Measurements from ENCODE around the gene GABRG3.

The GABRG3 gene

DNA sequence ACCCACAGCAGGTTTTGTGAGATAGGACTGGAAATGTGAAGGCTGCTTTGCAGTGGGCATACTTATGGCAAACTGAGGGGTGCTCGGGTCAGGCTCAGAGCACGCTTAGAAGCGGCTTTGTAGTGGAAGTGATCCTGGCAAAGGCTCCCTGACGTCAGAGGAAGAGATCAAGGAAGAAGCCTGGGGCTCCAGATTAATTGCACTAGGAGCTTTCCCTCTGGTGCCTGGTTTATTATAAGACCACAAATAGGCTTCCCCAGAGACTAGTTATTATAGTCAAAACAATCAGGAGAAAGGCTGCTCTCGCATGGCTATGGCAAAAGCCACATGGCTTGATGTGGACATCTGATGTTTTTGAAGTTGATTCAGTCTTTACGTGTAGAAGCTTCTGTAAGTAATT, 515.1 kb downstream of the GABRG3 start (continued):
- TF ChIP-seq, protein P1, sequence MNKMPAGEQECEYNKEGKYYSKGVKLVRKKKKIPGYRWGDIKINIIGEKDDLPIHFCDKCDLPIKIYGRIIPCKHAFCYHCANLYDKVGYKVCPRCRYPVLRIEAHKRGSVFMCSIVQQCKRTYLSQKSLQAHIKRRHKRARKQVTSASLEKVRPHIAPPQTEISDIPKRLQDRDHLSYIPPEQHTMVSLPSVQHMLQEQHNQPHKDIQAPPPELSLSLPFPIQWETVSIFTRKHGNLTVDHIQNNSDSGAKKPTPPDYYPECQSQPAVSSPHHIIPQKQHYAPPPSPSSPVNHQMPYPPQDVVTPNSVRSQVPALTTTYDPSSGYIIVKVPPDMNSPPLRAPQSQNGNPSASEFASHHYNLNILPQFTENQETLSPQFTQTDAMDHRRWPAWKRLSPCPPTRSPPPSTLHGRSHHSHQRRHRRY (tag by site-specific recombination; IDR thresholded peaks at IDR 0.05) = no peak
- TF ChIP-seq ZNF394 (tag by site-specific recombination; IDR thresholded peaks at IDR 0.05; ENCODE audit: borderline replicate concordance) = no peak
- TF ChIP-seq, protein P2, sequence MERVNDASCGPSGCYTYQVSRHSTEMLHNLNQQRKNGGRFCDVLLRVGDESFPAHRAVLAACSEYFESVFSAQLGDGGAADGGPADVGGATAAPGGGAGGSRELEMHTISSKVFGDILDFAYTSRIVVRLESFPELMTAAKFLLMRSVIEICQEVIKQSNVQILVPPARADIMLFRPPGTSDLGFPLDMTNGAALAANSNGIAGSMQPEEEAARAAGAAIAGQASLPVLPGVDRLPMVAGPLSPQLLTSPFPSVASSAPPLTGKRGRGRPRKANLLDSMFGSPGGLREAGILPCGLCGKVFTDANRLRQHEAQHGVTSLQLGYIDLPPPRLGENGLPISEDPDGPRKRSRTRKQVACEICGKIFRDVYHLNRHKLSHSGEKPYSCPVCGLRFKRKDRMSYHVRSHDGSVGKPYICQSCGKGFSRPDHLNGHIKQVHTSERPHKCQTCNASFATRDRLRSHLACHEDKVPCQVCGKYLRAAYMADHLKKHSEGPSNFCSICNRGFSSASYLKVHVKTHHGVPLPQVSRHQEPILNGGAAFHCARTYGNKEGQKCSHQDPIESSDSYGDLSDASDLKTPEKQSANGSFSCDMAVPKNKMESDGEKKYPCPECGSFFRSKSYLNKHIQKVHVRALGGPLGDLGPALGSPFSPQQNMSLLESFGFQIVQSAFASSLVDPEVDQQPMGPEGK (tag by site-specific recombination; IDR thresholded peaks at IDR 0.05) = no peak
- TF ChIP-seq, protein P3, sequence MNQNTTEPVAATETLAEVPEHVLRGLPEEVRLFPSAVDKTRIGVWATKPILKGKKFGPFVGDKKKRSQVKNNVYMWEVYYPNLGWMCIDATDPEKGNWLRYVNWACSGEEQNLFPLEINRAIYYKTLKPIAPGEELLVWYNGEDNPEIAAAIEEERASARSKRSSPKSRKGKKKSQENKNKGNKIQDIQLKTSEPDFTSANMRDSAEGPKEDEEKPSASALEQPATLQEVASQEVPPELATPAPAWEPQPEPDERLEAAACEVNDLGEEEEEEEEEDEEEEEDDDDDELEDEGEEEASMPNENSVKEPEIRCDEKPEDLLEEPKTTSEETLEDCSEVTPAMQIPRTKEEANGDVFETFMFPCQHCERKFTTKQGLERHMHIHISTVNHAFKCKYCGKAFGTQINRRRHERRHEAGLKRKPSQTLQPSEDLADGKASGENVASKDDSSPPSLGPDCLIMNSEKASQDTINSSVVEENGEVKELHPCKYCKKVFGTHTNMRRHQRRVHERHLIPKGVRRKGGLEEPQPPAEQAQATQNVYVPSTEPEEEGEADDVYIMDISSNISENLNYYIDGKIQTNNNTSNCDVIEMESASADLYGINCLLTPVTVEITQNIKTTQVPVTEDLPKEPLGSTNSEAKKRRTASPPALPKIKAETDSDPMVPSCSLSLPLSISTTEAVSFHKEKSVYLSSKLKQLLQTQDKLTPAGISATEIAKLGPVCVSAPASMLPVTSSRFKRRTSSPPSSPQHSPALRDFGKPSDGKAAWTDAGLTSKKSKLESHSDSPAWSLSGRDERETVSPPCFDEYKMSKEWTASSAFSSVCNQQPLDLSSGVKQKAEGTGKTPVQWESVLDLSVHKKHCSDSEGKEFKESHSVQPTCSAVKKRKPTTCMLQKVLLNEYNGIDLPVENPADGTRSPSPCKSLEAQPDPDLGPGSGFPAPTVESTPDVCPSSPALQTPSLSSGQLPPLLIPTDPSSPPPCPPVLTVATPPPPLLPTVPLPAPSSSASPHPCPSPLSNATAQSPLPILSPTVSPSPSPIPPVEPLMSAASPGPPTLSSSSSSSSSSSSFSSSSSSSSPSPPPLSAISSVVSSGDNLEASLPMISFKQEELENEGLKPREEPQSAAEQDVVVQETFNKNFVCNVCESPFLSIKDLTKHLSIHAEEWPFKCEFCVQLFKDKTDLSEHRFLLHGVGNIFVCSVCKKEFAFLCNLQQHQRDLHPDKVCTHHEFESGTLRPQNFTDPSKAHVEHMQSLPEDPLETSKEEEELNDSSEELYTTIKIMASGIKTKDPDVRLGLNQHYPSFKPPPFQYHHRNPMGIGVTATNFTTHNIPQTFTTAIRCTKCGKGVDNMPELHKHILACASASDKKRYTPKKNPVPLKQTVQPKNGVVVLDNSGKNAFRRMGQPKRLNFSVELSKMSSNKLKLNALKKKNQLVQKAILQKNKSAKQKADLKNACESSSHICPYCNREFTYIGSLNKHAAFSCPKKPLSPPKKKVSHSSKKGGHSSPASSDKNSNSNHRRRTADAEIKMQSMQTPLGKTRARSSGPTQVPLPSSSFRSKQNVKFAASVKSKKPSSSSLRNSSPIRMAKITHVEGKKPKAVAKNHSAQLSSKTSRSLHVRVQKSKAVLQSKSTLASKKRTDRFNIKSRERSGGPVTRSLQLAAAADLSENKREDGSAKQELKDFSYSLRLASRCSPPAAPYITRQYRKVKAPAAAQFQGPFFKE (tag by site-specific recombination; IDR thresholded peaks at IDR 0.05; ENCODE audit: borderline replicate concordance) = no peak
- TF ChIP-seq ZNF549 (tag by site-specific recombination; IDR thresholded peaks at IDR 0.05) = no peak
- TF ChIP-seq OSR2 (tag by site-specific recombination; IDR thresholded peaks at IDR 0.05) = no peak
- TF ChIP-seq ZNF274 (IDR thresholded peaks at IDR 0.05; ENCODE audit: low read length) = no peak
- no peak for TF ChIP-seq ZNF274 (tag by site-specific recombination; IDR thresholded peaks at IDR 0.05; ENCODE audit: borderline replicate concordance)

DNA sequence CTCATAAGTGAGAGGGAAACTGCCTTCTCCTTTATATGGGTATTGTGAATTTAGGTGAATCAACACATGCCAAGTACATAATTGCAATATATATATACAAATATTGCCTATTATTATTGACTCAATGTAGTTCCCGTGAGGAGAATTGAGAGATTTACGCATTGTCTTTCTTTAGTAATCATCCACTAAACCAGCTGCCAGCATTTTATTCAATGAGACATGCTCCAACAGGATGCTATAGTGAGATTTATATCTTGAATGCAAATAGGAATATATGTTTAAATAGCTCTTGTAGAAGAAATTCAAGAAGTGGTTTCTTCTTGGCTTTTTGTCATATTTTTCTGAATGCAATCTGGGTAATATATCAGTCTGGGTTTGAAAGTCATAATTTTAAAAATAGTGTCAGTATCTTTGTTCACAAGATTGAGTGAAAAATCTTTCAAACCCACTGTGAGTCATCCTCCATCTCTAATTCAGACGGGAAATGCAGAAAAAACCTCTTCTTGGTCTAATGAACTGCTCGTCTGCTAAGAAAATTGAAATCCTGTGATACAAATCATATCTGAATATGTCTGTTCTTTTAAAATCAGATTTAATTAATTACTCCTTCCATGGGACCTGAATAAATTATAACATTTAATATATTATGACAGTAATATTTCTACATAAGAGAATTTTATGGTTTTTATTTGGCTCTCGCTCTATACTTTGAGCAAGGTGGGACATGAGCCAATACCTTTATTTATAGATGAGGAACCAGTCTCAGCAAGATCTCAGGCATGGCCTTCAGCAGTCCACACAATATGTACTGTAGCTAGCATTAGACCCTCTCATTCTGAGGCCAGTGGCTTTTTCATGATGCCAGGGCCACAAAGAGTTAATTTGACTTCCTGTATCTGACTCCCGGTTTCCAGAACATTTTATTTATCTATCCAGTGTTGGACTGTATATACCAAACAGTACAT, 516.0 kb downstream of the GABRG3 start:
- ChIA-PET POLR2A (no interaction called here), CTCF (no interaction called here)
- Histone ChIP-seq H3K4me3 (ENCODE audit: low read depth, low read length) (no peak overlapping the region), H3K36me3 (ENCODE audit: control insufficient read depth in 2 of 2, insufficient read depth in 1 of 2, low read length in 2 of 2) (no peaks in the 10 kb centered on the region), H3K4me1 (ENCODE audit: control insufficient read depth, insufficient read depth, low read length) (no peaks in the 10 kb centered on the region), H3K9me3 (ENCODE audit: control insufficient read depth, insufficient read depth, low read depth, low read length) (no peaks in the 10 kb centered on the region), H3K27ac (ENCODE audit: extremely low read depth, low read depth, low read length) (no peak overlapping the region)
- TF ChIP-seq ZNF2 (tag by site-specific recombination; IDR thresholded peaks at IDR 0.05) (no peak), ZNF621 (tag by site-specific recombination; IDR thresholded peaks at IDR 0.05) (no peak), ZNF266 (tag by site-specific recombination; IDR thresholded peaks at IDR 0.05; ENCODE audit: low read depth) (no peak)
- TF ChIP-seq, protein P1 (tag by site-specific recombination; IDR thresholded peaks at IDR 0.05) = no peak
